HG03280 (cell line): Measurements from ENCODE around the gene CAND1.

Source experiments
- ATAC-seq: cut with Tn5 transposase; IDR thresholded peaks from one replicate; pipeline ENCODE4 v1.9.1; 2021; ENCODE audit warnings: mild to moderate bottlenecking, moderate library complexity; ENCODE audit not compliant: unreplicated experiment

The CAND1 gene

DNA sequence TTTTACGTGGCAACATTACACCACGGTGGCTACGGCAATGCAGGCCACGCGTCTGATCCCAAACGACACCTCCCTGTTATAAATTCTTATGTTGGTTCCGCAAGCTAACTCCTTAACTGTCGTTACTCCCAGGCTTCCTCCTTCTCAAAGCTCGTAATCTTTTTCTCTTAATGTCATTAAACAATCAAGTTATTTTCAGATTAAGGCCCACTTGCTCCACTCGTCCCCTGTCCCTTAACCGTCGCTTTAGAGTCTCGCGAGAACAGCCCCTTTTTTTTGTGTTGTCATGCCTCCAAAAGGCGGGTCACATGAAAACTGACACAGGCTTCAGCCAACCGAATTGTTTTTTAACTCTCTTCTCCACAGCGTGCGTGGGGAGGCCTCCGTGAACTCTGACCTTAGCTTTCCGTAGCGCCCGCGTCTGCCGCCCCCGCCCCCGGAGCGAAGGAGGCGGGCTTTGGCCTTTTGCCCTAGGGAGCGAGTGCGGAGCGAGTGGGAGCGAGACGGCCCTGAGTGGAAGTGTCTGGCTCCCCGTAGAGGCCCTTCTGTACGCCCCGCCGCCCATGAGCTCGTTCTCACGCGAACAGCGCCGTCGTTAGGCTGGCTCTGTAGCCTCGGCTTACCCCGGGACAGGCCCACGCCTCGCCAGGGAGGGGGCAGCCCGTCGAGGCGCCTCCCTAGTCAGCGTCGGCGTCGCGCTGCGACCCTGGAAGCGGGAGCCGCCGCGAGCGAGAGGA lies at the start of gene CAND1:
CAND1 (plus strand) TSS at position 463 of the 737 bp plus-strand sequence. CDS start 360 bp downstream, outside the sequence.
- peak; percentile 76 for ATAC-seq

DNA sequence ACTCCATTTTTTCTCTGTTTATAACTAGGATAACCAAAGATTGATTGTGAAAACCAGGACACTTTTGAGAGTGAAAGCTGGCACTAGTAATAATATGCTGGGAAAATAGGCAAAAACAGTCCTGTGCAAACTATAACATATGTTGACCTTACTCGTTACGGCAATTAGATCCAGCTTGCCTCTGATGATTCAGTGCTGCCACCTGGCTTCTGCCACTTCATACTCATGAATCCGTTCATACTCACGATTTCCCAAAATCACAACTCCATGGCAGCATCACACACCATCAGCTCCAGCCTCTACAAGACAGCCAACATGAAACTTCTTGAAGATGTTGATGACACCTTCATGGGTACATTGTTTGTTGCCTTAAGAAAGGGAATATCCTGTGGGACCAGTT lies 49.1 kb upstream of the CAND1 start:
- ATAC-seq, result no peak

DNA sequence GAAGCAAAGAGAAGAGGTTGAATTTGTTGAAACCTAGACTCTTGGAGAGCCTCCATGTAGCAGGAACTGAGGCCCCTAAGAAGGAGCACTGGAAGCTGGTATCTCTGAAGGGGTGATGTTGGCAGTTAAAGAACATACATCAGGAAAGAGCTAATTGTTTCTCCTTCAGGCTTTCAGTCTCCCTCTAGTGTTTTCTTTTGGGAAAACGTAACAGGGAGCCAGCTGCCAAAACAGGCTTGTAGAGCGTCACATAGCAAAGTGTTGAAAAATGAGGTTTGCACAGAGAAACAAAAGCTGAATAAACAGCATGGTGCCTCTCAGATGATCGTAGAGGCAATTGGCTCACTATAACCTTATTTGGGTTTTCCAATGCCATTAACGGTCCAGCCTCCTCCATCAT lies 46.9 kb upstream of the CAND1 start:
- no peak for ATAC-seq

DNA sequence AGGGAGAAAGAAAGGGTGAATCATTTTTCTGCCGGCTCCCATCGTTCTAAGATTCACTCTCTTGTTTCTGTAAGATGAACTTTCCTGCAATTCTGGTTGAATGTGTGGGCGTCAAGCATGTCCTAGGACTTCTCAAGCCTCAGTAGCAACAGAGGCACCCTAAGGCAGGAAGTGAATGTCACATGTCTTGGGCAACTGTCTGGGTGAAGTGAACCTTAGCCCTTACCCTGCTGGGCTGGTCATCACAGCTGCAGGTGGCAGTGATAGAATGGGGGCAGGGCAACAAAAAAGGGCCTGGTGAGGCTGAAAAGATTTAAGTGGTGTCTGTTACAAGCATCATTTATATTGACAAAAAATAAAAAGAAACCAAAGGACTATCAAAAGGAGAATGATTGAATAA lies 45.9 kb upstream of the CAND1 start:
- ATAC-seq, result no peak

DNA sequence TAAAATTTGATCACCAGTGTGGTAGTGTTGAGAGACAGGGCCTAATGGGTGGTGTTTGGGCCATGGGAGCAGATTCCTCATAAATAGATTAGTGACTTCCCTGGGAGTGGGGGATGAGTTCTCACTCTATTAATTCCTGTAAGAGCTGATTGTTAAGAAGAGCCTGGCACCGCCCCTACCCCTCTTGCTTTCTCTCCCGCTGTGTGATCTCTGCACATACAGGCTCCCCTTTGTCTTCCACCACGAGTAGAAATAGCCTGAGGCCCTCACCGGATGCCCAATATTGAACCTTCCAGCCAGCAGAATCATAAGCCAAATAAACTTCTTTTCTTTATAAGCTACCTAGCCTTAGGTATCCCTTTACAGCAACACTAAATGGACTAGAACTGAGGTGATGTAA lies 31.9 kb upstream of the CAND1 start:
- ATAC-seq, result no peak

DNA sequence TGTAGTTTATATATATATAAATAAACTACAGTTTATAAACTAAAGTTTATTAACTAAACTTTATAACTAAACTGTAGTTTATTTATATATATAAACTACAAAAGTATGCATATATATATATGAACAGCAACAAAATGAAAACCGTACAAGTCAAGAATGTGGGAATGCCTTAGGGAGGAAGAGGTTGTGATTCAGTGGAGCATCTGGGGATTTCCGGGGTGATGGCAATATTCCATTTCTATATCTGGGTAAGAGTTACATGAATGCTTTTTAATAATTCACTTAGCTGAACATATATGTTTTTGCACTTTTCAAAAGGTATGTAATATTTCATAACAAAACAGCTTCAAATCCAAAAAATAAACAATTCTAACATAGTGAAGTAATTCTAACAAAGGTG lies 30.1 kb upstream of the CAND1 start:
- no peak for ATAC-seq

DNA sequence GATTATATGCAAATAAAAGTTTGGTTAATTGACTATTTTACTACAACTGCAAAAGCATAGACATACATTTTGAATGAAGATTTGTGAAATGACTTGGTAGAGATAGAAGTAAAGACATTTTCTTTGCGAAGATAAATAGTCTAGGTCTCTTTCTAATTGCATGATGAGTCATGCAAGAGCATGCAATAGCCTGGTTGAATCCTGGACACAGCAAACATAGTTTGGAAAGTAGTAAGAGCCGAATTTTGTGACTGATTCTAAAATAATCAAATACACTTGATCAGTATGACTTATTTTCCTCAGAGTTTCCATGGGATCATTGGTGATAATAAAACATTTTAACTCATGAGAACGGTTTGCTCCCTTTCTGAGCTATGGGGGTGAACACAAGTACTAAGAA lies 27.7 kb upstream of the CAND1 start:
- no peak for ATAC-seq

DNA sequence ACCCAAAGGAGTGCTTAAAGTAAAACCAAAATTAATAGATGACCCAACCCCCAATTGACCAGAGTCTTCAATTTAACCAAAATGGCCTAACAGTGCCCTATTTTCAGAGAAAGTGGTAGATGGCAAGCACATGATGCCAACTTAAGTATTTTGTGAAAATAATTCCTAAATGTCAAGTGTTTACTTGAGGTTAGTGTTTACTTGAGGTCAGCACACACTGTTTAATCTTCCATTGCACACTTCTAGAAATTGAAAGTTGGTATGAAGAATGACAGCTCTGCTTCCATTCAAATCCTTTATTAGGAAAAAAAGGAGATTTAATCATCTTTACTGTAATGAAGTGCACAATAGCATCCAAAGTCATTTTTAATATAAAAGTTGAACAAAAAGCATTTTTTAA lies 25.9 kb upstream of the CAND1 start:
- no peak for ATAC-seq

DNA sequence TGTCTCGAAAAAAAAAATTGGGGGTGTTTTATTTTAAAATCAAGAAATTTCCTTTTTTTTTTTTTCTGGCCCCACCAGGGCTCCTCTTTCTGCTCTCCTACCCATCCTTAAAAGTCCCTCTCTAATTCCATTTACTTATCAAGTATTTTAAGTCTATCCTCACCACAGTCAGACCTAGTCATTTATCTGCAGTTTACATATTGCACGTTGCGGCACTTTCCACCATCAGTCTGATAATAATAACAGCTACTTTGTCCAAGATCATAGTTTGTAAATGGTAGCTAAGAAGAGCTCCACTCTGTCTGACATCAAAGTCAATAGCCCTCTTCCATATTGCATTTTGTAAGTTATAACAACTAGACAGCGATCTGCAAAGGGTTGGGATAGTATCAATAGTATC lies 23.6 kb upstream of the CAND1 start:
- ATAC-seq, result no peak

DNA sequence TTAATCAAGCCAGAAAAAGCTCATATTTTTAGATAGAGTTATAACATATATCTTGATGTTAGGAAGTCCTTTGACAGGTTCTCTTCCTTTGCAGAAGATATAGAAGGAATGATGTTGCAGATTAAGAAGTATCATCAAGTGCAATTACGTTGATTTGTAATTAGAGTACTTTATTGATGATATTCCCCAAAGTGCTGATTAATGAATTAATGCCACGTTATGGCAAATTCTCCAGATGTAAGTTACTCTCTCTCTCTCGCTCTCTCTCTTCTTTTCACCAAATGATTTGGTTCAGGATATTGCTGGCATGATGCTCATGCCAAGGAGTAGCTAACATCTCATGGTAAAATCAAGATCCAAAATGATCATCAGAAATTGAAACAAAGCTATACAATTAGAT lies 18.1 kb upstream of the CAND1 start:
- no peak for ATAC-seq

DNA sequence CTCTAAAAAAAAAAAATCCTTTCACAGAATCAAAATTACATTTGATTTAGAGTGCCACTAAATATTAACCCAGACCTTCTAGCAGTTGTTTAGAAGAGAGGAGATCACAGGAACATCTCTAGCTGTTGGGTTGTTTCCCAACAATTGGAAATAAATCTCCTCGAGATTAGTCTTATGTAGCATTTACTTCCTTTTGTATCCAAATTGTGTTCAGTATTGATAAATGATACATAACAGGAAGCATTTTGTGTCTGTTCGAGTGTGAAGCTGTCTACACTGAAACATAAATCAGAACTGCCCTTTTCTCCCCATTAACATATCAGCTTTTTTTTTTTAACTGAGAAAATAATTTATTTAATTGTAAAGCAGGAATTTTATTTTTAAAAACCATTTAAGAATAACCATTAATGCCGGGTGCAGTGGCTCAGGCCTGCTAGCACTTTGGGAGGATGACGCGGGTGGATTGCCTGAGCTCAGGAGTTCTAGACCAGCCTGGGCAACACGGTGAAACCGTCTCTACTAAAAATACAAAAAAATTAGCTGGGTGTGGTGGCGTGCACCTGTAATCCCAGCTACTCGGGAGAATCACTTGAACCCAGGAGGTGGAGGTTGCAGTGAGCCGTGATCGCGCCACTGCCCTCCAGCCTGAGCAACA lies 14.7 kb upstream of the CAND1 start:
- ATAC-seq, result no peak

DNA sequence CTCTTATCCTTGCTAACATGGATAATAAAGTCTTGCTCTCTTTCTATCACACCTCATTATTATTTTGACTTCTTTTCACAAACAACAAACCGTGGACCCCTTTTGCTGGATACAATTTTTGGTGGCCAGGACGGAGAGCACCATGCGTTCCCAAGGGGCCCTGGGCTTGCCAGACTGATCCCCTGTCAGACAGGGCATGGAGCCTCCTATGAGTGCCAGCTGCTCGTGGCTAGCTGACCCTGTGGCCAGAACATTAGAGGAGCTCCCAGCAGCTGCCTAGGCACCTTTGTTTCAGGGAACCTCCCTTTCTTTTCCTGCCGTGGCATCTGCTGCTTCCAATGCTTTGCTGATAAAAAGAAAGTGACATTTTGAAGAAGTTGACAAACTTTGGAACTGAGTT lies 12.5 kb upstream of the CAND1 start:
- no peak for ATAC-seq

DNA sequence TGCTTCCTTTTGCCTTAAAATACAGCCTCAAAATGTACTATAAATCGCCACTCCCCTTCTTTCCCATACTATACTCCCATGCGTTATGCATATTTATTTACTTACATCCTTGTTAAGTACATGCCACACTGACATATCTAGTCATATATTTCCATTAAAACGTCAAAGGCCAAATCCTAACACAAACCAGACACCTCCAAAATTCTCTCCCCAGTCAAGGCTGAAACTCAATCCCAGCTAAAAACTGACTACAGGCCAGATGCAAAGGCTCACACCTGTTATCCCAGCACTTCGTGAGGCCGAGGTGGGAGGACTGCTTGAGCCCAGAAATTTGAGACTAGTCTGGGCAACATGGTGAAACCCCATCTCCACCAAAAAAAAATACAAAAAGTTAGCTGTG lies 5.7 kb upstream of the CAND1 start:
- ATAC-seq, result no peak

DNA sequence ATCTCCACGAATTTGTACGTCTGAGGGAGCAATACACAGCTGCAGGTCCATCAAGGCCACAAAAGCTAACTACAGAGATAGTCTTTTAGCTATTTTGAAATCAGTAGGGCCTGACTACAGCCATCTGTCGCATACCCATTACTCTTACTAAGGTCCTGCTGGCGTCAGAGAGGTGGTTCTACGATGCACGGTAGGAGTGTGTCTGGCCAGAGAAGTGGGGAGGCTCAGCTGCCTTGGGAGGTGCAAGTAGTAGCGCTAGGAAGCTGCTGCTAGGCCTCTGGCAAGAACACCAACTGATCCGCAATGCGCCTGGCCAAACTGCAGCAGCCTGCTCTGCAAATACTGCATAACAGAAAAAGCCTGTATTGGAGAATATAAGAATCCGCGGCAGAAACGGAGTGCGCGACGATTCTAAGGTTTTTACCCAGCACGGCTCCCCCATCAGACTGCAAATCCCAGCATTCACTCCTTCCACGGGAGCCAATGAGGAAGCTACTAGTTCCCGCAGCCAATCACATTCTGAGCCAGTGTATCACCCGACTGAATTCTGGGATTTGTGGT lies 743 bp upstream of the CAND1 start:
- ATAC-seq, result peak; percentile 75

DNA sequence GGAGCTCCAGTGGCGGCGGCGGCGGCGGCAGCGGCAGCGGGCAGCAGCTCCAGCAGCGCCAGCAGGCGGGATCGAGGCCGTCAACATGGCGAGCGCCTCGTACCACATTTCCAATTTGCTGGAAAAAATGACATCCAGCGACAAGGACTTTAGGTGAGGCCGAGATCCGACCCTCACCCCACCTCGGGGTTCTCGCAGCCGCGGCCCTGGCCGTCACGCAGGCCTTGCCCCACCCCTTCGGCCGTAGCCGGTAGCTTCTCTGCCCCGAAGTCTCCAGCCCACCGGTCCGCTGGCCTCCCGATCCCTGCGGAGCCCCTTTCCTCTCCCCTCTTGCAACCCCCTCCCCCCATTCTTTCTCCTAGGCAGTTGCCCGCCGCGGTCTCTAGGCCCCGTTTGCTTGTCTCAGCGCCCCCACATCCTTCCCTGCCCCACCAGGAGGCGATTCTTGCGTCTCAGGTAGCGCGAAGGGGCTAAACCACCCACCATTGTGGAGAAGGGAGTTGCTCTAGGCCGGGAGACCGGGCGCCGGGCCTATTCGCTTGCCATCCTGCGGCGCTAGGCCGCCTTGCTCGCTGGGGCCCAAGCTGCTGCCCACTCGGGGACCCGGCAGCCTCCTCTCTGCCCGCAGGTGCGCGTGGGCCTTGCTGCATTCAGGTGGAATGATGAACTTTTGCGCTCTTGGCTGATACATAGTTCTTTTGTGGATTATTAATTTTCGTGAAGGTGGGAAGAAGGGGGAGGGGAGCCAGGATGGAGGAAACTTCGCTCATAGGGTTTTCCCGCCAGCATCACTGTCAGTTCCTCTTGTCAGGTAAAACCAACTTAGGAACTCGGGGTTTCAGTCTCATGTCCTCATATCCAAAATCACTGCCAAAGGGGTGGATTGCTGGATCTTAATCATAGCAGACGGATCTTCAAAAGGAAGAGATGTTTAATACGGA lies 745 bp downstream of the CAND1 start:
- peak; percentile 9 for ATAC-seq

DNA sequence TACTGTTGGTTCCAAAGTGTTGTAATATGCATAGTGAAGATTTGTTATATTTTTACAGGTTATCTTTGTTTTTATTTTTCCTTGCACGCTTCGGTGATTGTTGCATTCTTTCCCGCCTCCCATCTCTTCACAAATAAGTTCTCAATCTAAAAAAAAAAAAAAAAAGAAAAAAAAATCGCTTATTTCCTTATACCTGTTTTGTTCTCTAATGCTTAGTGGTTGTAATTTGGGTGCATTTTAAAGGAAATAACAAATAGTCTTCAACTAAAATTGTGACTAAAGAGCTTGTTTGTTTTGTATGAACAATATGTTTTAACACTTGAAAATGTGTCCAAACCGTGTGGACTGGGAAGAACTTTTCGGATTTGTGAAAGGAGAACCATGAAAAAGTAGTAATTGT lies 1.5 kb downstream of the CAND1 start:
- ATAC-seq, result no peak

DNA sequence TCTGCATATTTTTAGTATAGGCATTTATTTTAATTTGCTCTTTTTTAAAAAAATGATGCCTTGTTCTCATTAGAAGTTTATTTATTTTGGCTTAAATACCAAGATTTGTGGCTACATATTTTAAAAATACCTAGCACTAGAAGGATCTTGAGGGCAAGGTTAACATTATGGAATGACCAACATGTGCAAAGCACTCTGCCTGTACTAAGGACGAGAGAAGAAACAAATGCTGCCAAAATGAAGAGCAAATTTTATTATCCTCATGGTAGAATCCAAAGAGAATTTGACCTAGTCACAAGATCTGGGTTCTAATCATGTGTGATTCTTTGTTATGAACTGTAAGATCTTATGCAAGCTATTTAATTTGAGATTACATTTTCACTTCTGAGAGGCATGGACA lies 2.8 kb downstream of the CAND1 start:
- ATAC-seq, result no peak

DNA sequence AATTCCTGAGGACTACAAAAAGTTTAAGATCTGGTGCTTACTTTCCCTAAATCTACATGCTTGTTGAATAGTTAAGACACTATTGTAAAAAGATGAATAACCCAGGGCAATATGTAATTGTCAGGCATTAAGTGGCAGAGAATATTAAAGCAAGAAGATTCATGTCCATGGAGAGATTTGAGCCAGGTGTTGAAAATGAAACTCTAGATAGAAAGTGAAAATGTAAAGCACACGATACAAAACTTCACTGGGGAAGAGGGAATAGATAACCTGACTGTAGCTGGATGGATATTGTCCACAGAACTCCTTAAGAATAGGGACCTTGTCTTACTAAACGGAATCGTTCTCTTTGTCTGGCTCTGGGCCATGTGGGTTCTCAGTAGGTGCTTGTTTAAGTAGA lies 5.0 kb downstream of the CAND1 start:
- ATAC-seq, result no peak

DNA sequence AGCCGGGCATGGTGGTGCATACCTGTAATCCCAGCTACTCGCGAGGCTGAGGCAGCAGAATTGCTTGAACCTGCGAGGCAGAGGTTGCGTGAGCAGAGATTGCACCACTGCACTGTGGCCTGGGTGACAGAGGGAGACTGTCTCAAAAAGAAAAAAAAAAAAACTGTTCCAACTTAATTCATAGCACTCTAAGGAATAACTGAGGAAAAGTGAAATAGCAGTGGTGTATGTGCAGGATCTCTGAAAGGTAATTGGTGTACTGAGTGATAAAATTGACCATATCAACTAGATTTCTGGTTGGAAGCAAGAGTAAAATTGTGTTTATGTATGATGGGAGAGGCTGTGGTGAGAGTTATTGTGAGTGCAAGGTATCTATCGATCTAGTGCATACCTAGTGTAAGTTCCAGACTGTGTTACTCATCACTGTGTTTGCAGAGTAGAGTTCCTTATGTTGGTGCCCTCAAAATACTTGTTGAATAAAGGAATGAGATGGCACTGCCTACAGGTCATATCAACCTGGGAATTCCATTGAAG lies 6.3 kb downstream of the CAND1 start:
- ATAC-seq, result no peak

DNA sequence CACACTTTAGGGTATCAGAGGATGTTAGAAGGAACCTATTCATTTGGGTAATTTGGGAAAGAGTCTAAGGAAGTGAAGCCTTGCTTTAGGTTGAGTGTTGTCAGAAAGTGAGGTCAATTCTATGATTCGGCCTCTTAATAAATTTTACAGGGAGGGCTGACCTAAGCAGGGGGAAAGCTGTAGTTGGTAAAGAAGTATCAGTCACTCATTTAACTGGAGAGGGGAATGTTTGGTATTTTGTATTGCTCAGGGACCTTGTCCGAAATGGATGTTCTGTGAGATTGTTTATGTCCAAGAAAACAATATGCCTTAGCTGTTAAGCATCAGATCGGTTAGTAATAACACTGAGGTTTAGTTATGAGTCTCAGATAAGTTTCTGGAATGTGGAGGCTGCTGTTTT lies 7.3 kb downstream of the CAND1 start:
- no peak for ATAC-seq

DNA sequence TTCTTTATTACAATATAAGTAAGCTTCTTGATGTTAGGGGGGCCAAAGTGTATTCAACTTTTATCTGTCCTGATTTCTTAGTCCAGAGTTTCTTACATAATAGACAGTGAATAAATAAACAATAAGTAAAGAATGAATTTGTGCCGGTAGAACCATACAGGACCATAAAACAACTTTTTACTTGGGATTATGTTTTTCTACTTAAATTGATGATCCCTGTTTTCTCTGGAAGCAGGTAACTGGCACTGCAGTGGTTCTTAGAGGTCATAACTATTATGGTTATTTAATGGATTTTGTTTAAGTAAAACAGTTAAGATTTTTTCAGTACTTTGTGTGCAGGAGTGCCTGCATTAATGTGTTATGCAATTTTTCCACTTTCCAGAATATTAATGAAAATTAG lies 10.5 kb downstream of the CAND1 start:
- ATAC-seq, result no peak
